Glutamatergic neuron (in vitro differentiated cells): ENCODE data around the gene DNAL1. TPM values are rescaled to one million over a fixed set of nuclear protein-coding genes. Genes with fewer than 3 reads are reported as not detected.

Experiments used
- DNase-seq: peaks from one replicate; pipeline ENCODE4 v3.0.0; 2022
- H3K27ac Mint-ChIP-seq: one replicate; pipeline ENCODE4 v1.8.0; 2020; ENCODE audit warnings: mild to moderate bottlenecking, mixed read lengths, inconsistent platforms; ENCODE audit not compliant: unreplicated experiment
- H3K27me3 Mint-ChIP-seq: one replicate; pipeline ENCODE4 v1.8.0; 2020; ENCODE audit warnings: mild to moderate bottlenecking, moderate library complexity, mixed read lengths, inconsistent platforms; ENCODE audit not compliant: unreplicated experiment
- H3K36me3 Mint-ChIP-seq: one replicate; pipeline ENCODE4 v1.8.0; 2020; ENCODE audit warnings: mild to moderate bottlenecking, mixed read lengths, inconsistent platforms; ENCODE audit not compliant: unreplicated experiment
- H3K4me1 Mint-ChIP-seq: one replicate; pipeline ENCODE4 v1.8.0; 2020; ENCODE audit warnings: mild to moderate bottlenecking, low read depth, mixed read lengths, inconsistent platforms; ENCODE audit not compliant: unreplicated experiment
- H3K4me3 Mint-ChIP-seq: one replicate; pipeline ENCODE4 v1.8.0; 2020; ENCODE audit warnings: mild to moderate bottlenecking, mixed read lengths, inconsistent platforms; ENCODE audit not compliant: unreplicated experiment
- H3K9me3 Mint-ChIP-seq: one replicate; pipeline ENCODE4 v1.8.0; 2020; ENCODE audit warnings: mild to moderate bottlenecking, moderate library complexity, mixed read lengths, inconsistent platforms; ENCODE audit not compliant: unreplicated experiment
- total RNA-seq: library from RNA; stranded (reverse); fragmentation: NEBNext Ultra II Directional; extraction: Animal tissue kit (Norgen Biotek cat#: 25700); gene quantifications from one replicate; pipeline ENCODE4 v1.2.1, GENCODE V29; 2021; ENCODE audit not compliant: unreplicated experiment
- TF ChIP-seq, protein P1 (sequence below): fragments of 200-600 bp; sonication (generic); IDR thresholded peaks from one replicate; pipeline ENCODE4 v1.5.0; 2021; ENCODE audit not compliant: partially characterized antibody, unreplicated experiment

Gene DNAL1
- total RNA-seq, 1 donor from 2014 or later: 18.5 TPM

DNA sequence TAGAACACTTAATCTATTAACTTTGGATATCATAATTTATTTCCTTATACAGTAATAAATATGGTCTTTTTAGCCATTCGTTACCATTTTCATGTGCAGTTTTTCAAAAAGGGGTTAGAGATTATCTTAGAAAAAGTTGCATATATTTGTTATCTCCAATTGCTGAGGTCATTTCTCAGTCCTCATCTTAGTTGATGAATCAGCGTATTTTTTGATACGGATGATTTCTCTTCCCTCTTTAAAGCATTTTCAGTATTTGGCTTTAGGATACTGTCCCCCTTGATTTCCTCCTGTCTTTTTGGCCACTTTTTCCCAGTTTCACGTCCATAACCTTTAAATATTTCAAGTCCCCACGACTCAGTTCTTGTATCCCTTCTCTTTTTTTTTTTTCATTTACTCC lies 21.8 kb downstream of the DNAL1 start:
- Mint-ChIP-seq H3K27ac (no peak overlapping the region), H3K36me3 (no peaks in the 10 kb centered on the region)

DNA sequence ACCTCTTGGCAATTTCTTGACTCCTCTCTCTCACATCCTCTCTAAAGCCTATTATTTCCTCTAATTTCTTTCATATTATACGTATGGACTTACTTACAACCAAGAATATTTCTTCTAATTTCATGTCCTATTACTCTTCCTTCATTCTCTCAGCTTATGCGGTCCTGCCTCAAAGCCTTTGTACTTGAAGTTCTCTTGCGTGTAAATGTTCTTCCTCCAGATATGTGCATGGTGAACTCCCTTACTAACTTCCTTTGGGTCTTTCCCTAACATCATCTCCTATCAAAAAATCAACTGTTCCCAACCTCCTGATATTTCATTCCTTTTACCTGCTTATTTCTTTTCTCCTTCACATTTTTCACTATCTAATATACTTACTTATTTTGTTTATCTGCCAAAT lies 23.1 kb downstream of the DNAL1 start:
- no peaks in the 10 kb centered on the region for H3K4me1 Mint-ChIP-seq
- no peaks in the 10 kb centered on the region for H3K36me3 Mint-ChIP-seq
- H3K4me3 Mint-ChIP-seq: no peak overlapping the region
- TF ChIP-seq, protein P1, sequence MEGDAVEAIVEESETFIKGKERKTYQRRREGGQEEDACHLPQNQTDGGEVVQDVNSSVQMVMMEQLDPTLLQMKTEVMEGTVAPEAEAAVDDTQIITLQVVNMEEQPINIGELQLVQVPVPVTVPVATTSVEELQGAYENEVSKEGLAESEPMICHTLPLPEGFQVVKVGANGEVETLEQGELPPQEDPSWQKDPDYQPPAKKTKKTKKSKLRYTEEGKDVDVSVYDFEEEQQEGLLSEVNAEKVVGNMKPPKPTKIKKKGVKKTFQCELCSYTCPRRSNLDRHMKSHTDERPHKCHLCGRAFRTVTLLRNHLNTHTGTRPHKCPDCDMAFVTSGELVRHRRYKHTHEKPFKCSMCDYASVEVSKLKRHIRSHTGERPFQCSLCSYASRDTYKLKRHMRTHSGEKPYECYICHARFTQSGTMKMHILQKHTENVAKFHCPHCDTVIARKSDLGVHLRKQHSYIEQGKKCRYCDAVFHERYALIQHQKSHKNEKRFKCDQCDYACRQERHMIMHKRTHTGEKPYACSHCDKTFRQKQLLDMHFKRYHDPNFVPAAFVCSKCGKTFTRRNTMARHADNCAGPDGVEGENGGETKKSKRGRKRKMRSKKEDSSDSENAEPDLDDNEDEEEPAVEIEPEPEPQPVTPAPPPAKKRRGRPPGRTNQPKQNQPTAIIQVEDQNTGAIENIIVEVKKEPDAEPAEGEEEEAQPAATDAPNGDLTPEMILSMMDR: no peak
- H3K9me3 Mint-ChIP-seq: no peaks in the 10 kb centered on the region
- no peak overlapping the region for H3K27ac Mint-ChIP-seq
- DNase-seq: no peak
- H3K27me3 Mint-ChIP-seq: no peaks in the 10 kb centered on the region

More for the DNA sequence above, 21.8 kb downstream of the DNAL1 start:
- Mint-ChIP-seq H3K27me3 (no peaks in the 10 kb centered on the region), H3K4me3 (no peak overlapping the region), H3K9me3 (no peaks in the 10 kb centered on the region), H3K4me1 (no peaks in the 10 kb centered on the region)
- no peak for DNase-seq
- TF ChIP-seq, protein P1: no peak

DNA sequence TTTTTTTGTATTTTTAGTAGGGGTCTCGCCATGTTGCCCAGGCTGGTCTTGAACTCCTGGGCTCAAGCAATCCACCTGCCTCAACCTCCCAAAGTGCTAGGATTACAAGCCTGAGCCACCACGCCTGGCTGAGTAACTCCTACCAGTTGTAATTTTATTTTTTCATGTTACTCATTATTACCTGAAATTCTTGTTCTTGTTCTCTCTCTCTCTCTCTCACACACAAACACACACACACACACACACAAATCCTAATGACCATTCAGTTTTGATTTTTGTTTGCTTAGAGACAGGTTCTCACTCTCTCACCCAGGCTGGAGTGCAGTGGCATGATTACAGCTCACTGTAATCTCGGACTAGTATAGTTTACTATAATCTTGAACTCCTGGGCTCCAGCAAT lies 30.2 kb downstream of the DNAL1 start:
- Mint-ChIP-seq H3K4me3 (no peak overlapping the region), H3K9me3 (no peaks in the 10 kb centered on the region), H3K27ac (no peak overlapping the region), H3K27me3 (no peaks in the 10 kb centered on the region), H3K36me3 (no peaks in the 10 kb centered on the region), H3K4me1 (no peaks in the 10 kb centered on the region)
- TF ChIP-seq, protein P1: no peak
- DNase-seq: no peak

DNA sequence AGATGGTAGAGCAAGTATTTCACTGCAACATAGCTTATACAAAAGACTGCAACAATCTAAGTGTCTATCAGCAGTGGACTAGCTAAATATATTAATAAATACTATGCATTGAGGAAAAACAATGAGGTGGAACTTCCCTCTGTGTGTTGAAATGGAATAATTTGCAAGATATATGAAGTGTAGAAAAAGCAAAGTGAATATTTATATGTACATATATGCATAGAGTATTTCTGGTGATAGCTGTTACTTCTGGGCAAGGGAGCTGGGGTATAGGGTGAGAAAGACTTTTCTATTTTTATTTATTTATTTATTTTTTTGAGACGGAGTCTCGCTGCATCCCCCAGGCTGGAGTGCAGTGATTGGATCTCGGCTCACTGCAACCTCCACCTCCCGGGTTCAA lies 33.9 kb downstream of the DNAL1 start:
- Mint-ChIP-seq H3K27me3 (no peaks in the 10 kb centered on the region), H3K36me3 (no peaks in the 10 kb centered on the region), H3K4me3 (no peak overlapping the region), H3K9me3 (no peaks in the 10 kb centered on the region), H3K4me1 (no peaks in the 10 kb centered on the region), H3K27ac (no peak overlapping the region)
- no peak for DNase-seq
- TF ChIP-seq, protein P1: no peak

DNA sequence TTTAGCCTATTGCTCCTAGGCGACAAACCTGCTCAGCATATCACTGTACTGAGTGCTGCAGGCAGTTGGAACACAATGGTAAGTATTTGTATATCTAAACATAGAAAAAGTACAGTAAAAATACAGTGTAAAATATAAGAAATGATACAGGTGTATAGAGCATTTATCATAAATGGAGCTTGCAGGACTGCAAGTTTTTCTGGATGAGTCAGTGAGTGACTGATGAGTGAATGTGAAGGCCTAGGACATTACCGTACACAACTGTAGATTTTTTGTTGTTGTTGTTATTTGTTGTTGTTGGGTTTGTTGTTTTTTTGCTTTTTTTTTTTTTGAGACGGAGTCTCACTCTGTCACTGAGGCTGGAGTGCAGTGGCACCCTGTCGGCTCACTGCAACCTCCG lies 36.0 kb downstream of the DNAL1 start:
- H3K4me1 Mint-ChIP-seq: no peaks in the 10 kb centered on the region

More for the DNA sequence above, 36.0 kb downstream of the DNAL1 start:
- no peak for DNase-seq
- Mint-ChIP-seq H3K27ac (no peak overlapping the region), H3K9me3 (no peaks in the 10 kb centered on the region), H3K4me3 (no peak overlapping the region), H3K36me3 (no peaks in the 10 kb centered on the region), H3K27me3 (no peaks in the 10 kb centered on the region)
- TF ChIP-seq, protein P1: no peak
